Inflammatory macrophage treated with lipopolysaccharide for 4 hours (primary cell): ENCODE data around the gene TMSB4X.
A peak's percentile ranks its signal among the peaks of the same experiment; 100 is the strongest.
"Not testable (repeated sequence)": the region's sequence is repeated elsewhere in the genome, so short reads cannot be mapped to it uniquely, and the experiment has no call there.

Experiments used
- DNase-seq: peaks from one replicate; pipeline ENCODE4 v3.0.0-alpha.2; 2020

Gene TMSB4X

GRCh38 chrX:12974796-12975669 lies at the start of gene TMSB4X:
TMSB4X (plus strand) TSS chrX:12975110.
- peak; percentile 82 for DNase-seq

GRCh38 chrX:12929701-12930100 lies 45.2 kb upstream of the TMSB4X start:
- DNase-seq, result peak; percentile 69

- DNase-seq, result no peak
These were observed 44.8 kb upstream of the TMSB4X start for GRCh38 chrX:12930150-12930549.

GRCh38 chrX:12932244-12932643 lies 42.7 kb upstream of the TMSB4X start:
- DNase-seq, result no peak

DNA sequence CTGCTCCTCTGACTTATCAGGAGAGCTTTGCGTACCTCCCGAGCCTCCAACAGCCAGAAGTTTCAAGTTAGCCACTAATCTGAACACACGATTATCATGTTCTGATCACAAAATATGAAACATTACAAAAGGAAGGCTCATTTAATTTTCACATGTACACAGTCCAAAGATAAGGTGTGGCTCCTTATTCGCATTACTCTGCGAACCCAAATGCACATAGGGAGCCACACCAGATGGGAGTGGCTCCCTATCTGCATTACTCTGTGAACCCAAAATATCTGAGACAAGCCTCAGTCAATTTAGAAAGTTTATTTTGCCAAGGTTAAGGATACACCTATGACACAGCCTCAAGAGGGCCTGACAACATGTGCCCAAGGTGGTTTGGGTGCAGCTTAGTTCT lies 40.1 kb upstream of the TMSB4X start:
- no peak for DNase-seq

DNA sequence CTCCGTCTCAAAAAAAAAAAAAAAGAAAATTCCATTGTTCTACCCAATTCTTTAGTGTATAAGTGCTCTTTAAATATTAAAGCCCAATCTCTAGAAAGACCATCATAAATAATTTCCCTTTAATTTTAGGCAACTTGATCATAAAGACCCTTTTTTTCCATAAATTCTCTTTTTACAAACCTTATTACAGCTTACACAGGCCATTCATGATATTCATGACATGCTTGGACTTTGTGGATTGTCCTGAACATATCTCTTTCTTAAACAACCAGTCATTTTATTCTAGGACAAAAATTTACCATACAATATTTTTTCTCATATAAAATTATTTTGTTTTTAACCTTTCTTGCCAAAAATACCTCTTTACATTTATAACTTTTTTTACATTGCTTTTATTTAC lies 38.0 kb upstream of the TMSB4X start:
- no peak for DNase-seq

- not testable (repeated sequence) for DNase-seq
These were observed 34.4 kb upstream of the TMSB4X start for GRCh38 chrX:12940471-12940870.

GRCh38 chrX:12943592-12943991 lies 31.3 kb upstream of the TMSB4X start:
- not testable (repeated sequence) for DNase-seq

- not testable (repeated sequence) for DNase-seq
These were observed 30.5 kb upstream of the TMSB4X start for GRCh38 chrX:12944452-12944851.

DNA sequence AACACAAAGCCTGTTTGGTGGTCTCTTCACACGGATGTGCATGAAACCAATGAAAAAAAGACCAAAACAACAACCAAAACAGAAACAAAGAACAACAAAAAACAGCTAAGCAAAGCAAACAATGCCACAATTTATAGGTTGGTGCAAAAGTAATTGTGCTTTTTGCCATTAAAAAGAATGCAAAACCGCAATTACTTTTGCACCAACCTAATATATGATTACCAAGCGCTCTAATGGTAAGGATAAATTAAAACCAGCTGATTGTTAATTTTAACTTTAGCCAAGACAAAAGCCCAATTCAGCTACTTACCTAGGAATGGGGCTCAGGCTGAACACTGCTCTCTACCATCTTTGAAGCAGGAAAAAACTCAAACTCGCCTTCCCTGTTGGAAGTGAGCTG lies 29.4 kb upstream of the TMSB4X start:
- DNase-seq, result no peak

GRCh38 chrX:12946406-12946805 lies 28.5 kb upstream of the TMSB4X start:
- no peak for DNase-seq

GRCh38 chrX:12946838-12947544 lies 27.9 kb upstream of the TMSB4X start:
- DNase-seq, result peak; percentile 77

DNA sequence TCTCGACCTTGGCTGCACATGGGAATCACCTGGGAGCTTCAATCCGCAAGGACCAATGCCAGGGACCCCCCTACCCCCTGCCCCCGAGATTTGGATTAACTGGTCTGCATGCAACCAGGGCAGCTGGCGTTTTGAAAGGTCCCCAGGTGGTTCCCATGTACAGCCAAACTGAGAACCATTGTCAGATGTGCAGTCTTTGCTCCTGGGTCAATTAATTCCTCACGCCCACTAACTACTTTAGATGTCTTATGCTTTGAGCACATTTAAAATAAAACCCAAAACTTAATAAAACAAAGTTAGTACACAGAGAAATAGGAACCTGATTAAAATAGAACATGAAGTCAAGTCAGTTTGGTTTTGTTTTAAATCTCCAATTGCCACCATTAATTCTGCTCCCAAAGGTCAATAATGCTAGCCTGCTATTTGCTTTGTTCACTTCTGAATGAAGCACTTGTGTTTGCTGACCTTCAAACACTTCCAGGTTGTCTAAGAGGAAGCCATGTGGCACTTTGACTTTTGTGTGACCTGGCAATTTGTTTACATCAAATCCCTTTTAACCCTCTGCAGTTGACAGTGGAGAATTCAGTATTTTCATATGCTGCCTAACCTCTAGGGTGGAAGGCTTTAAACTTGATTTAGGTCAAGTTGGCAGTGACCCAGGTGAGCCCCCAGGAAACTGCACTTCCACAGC lies 27.2 kb upstream of the TMSB4X start:
- no peak for DNase-seq

- no peak for DNase-seq
These were observed 26.4 kb upstream of the TMSB4X start for GRCh38 chrX:12948495-12948894.

- no peak for DNase-seq
These were observed 25.5 kb upstream of the TMSB4X start for GRCh38 chrX:12949205-12949926.

DNA sequence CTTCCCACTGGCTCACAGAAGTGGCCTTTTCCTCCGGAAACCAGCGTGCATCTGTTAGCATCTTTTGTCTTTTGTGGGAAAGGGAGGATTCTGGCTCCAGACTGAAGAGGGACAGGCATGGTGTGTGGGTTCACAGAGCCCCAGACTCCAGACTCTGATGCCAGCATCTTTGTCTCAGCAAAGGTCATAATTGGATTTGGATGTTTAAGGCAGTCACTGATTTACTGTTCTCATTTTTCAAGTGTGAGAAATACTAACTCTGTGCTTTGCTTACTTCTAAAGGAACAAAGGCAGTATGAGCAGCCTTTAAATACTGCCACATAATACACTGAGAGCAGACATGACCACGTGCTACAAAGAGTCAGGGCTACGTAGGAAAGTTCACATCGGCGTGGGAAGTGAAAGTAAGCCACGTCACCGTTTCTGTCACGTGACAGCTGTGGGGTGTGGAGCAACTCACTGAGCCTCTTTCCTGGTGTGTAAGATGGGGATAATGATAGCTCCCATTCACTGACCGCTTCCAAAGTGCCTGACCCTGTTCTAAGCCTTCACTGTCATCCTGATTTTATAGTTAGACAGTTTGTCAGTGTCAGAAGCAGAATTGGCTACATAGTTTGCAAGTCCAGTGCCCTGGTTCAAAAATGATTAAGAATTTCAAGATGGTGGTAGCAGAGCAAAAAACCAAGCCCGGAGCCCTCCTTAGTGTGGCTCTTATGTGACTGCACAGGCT lies 24.8 kb upstream of the TMSB4X start:
- DNase-seq, result peak; percentile 92

- DNase-seq, result peak; percentile 86
These were observed 23.9 kb upstream of the TMSB4X start for GRCh38 chrX:12950851-12951594.

GRCh38 chrX:12951595-12951975 lies 23.3 kb upstream of the TMSB4X start:
- no peak for DNase-seq

DNA sequence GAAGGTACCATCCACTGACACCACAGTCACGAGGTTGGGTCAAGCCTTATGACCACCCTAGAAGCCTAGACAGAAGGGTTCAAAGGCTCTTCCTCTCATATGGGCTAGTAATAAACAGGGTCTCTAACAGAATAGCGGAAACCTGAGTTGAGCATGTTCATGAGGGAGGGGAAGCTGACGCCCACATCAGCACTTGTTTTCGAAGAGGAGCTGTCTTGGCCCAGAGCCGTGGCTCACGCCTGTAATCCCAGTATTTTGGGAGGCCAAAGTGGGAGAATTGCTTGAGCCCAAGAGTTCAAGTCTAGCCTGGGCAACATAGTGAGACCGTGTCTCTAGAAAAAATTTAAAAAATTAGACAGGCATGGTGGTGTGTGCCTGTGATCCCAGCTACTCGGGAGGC lies 21.5 kb upstream of the TMSB4X start:
- no peak for DNase-seq

GRCh38 chrX:12954376-12954775 lies 20.5 kb upstream of the TMSB4X start:
- no peak for DNase-seq

- DNase-seq, result no peak
These were observed 19.9 kb upstream of the TMSB4X start for GRCh38 chrX:12954981-12955380.
